ENCODE results near the gene ANTKMT.

- TF ChIP-seq POLR2A (IDR thresholded peaks at IDR 0.05) (no peak), CTCF (IDR thresholded peaks at IDR 0.05) (no peak)
Observed at GRCh38 chr16:695355-696089, 25.4 kb upstream of the ANTKMT start.
